ENCODE measurements around the gene RBBP8NL. TPM values are rescaled to one million over a fixed set of nuclear protein-coding genes. Genes with fewer than 3 reads are reported as not detected.

RBBP8NL gene
- polyA plus RNA-seq (0.05 to 0.26 TPM (median 0.13 TPM) in 3 replicates), polyA minus RNA-seq (not detected in 3 replicates)
- polyA plus RNA-seq (2011; ENCODE audit: low read depth), result 0.27 TPM
- polyA plus RNA-seq (2011; cell fraction: cytosol; rRNA removed), result 0.02 and 0.06 TPM in 2 replicates
- 0.08 and 0.28 TPM in 2 replicates for polyA plus RNA-seq (2011; cell fraction: nucleus; rRNA removed)
- 0.07 and 0.23 TPM in 2 replicates for polyA plus RNA-seq (2012; ENCODE audit: low replicate concordance)
- polyA minus RNA-seq (2011; cell fraction: cytosol; rRNA and poly(A)+ RNA removed), result not detected
- 0.21 TPM in 1 of 2 replicates, not detected in the other for polyA minus RNA-seq (2011; cell fraction: nucleus; rRNA and poly(A)+ RNA removed)

GRCh38 chr20:62427172-62428001 is at the start of gene RBBP8NL:
RBBP8NL (minus strand) TSS chr20:62427539; CDS start chr20:62419647, 7,892 bp downstream.
- DNase-seq (ENCODE audit: low read depth, low spot score) (peak; percentile 36), FAIRE-seq (peak; percentile 93)
- no peaks in the 10 kb centered on the region for H3K79me2 ChIP-seq (ENCODE audit: control insufficient read depth, insufficient read depth, low read length)
- TF ChIP-seq CTCF (optimal IDR thresholded peaks at IDR 0.05 in 1 of 3, IDR thresholded peaks at IDR 0.05 in 1 of 3, conservative IDR thresholded peaks at IDR 0.05 in 1 of 3; ENCODE audit: extremely low read depth in 1 of 3, insufficient read depth in 2 of 3, low read length in 3 of 3) (peak; percentile 49 to 73 (median 53)), EZH2 (IDR thresholded peaks at IDR 0.05; ENCODE audit: low read length) (no peak)
- H3K9ac ChIP-seq (ENCODE audit: control insufficient read depth, extremely low read depth, insufficient read depth, low read length), result no peak within 1 kb of the TSS
- peaks cover 3% of the 10 kb centered on the region for H4K20me1 ChIP-seq (ENCODE audit: control insufficient read depth, extremely low read depth, insufficient read depth, low read length)
- no peaks in the 10 kb centered on the region for H3K9me3 ChIP-seq (ENCODE audit: control insufficient read depth, low read depth, low read length)
- no peaks in the 10 kb centered on the region for H3K9me1 ChIP-seq (ENCODE audit: control insufficient read depth, extremely low read depth, insufficient read depth, low read length)
- no peak within 1 kb of the TSS for H3K27ac ChIP-seq (ENCODE audit: control insufficient read depth, insufficient read depth, low read length)
- peaks cover 12% of the 10 kb centered on the region for H3K4me1 ChIP-seq (ENCODE audit: control insufficient read depth, extremely low read depth, insufficient read depth, low read length)
- dilution Hi-C loops (cut with MboI; ENCODE audit: extremely low pct_ligation_motif_present, low sequenced_read_pairs), result loop anchor here (25.0 kb wide), 1 partner anchor 110 kb away; no protein-coding TSS in a partner anchor
- no peak within 1 kb of the TSS for H3K4me3 ChIP-seq (ENCODE audit: control insufficient read depth in 2 of 3, extremely low read depth in 1 of 3, insufficient read depth in 2 of 3, low read depth in 1 of 3, low read length in 3 of 3)
- no peak within 1 kb of the TSS for H2AFZ ChIP-seq (ENCODE audit: control insufficient read depth, low read length)
- H3K36me3 ChIP-seq (ENCODE audit: control insufficient read depth in 2 of 2, extremely low read depth in 1 of 2, insufficient read depth in 2 of 2, low read length in 2 of 2), result no peaks in the 10 kb centered on the region
- H3K4me2 ChIP-seq (ENCODE audit: control insufficient read depth, extremely low read depth, insufficient read depth, low read depth, low read length), result peak within 1 kb of the TSS; percentile 22
- peaks cover 27% of the 10 kb centered on the region for H3K27me3 ChIP-seq (ENCODE audit: control insufficient read depth, extremely low read depth, insufficient read depth, low read length)

GRCh38 chr20:62476056-62476838 is 48.9 kb upstream of the RBBP8NL start:
- no peak overlapping the region for H2AFZ ChIP-seq (ENCODE audit: control insufficient read depth, low read length)
- DNase-seq (ENCODE audit: low read depth, low spot score), result no peak
- H3K27me3 ChIP-seq (ENCODE audit: control insufficient read depth, extremely low read depth, insufficient read depth, low read length), result peaks cover 72% of the 10 kb centered on the region
- H3K9me1 ChIP-seq (ENCODE audit: control insufficient read depth, extremely low read depth, insufficient read depth, low read length), result no peaks in the 10 kb centered on the region
- H3K36me3 ChIP-seq (ENCODE audit: control insufficient read depth in 2 of 2, extremely low read depth in 1 of 2, insufficient read depth in 2 of 2, low read length in 2 of 2), result no peaks in the 10 kb centered on the region
- no peak overlapping the region for H3K4me2 ChIP-seq (ENCODE audit: control insufficient read depth, extremely low read depth, insufficient read depth, low read depth, low read length)
- no peaks in the 10 kb centered on the region for H3K4me1 ChIP-seq (ENCODE audit: control insufficient read depth, extremely low read depth, insufficient read depth, low read length)
- no peak overlapping the region for H3K27ac ChIP-seq (ENCODE audit: control insufficient read depth, insufficient read depth, low read length)
- H3K4me3 ChIP-seq (ENCODE audit: control insufficient read depth in 2 of 3, extremely low read depth in 1 of 3, insufficient read depth in 2 of 3, low read depth in 1 of 3, low read length in 3 of 3), result no peak overlapping the region
- no peaks in the 10 kb centered on the region for H3K9me3 ChIP-seq (ENCODE audit: control insufficient read depth, low read depth, low read length)
- H3K79me2 ChIP-seq (ENCODE audit: control insufficient read depth, insufficient read depth, low read length), result no peaks in the 10 kb centered on the region
- FAIRE-seq, result no peak
- H3K9ac ChIP-seq (ENCODE audit: control insufficient read depth, extremely low read depth, insufficient read depth, low read length), result no peak overlapping the region
- TF ChIP-seq EZH2 (IDR thresholded peaks at IDR 0.05; ENCODE audit: low read length) (peak; percentile 96), CTCF (optimal IDR thresholded peaks at IDR 0.05 in 1 of 3, IDR thresholded peaks at IDR 0.05 in 1 of 3, conservative IDR thresholded peaks at IDR 0.05 in 1 of 3; ENCODE audit: extremely low read depth in 1 of 3, insufficient read depth in 2 of 3, low read length in 3 of 3) (no peak)
- H4K20me1 ChIP-seq (ENCODE audit: control insufficient read depth, extremely low read depth, insufficient read depth, low read length), result peaks cover 2% of the 10 kb centered on the region
- dilution Hi-C loops (cut with MboI; ENCODE audit: extremely low pct_ligation_motif_present, low sequenced_read_pairs), result no loop called here
